ENCODE results near the gene TGFBR3. TPM values are rescaled to one million over a fixed set of nuclear protein-coding genes. Genes with fewer than 3 reads are reported as not detected.
A peak's percentile ranks its signal among the peaks of the same experiment; 100 is the strongest.
"Not testable (repeated sequence)": the region's sequence is repeated elsewhere in the genome, so short reads cannot be mapped to it uniquely, and the experiment has no call there.

TGFBR3 gene
- total RNA-seq, 4 donors from 2014 or later, result 16.3 to 90.0 (median 54.7) TPM

- Histone ChIP-seq H3K27ac (no peak overlapping the region), H3K27me3 (no peaks in the 10 kb centered on the region)
- no peak for DNase-seq
These were observed 23.8 kb downstream of the TGFBR3 start for GRCh38 chr1:91862120-91862519.

DNA sequence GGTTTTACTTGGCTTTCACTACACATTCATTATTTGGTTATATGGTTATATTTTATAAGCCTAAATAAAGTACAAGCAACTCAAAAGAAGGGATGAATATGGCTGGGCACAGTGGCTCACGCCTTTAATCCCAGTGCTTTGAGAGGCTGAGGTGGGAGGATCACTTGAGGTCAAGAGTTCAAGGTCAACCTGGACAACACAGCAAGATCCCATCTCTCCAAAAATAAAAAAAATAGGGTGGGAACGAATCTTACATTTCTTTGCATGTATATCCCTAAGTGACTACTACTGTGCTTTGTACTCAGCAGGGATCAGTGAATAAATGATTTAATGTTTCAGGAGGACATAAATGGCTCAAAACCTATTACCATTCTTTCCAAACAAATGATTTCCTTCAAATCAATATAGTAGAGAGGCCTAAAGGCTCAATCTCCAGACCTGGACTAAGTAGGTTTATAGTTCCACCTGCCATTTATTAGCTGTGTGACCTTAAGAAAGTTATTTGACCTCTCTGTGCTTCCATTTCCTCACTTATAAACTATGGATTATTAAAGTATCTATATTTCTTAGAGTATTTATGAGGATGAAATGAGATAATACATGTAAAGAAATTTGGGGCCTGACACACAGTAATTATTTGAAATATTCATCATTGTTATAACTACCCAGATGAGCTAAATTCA is 28.3 kb downstream of the TGFBR3 start:
- no peak overlapping the region for H3K4me3 ChIP-seq
- no peak for DNase-seq
- H3K27ac ChIP-seq, result no peak overlapping the region
- TF ChIP-seq POLR2A (IDR thresholded peaks at IDR 0.05), result no peak
- TF ChIP-seq, protein P1, sequence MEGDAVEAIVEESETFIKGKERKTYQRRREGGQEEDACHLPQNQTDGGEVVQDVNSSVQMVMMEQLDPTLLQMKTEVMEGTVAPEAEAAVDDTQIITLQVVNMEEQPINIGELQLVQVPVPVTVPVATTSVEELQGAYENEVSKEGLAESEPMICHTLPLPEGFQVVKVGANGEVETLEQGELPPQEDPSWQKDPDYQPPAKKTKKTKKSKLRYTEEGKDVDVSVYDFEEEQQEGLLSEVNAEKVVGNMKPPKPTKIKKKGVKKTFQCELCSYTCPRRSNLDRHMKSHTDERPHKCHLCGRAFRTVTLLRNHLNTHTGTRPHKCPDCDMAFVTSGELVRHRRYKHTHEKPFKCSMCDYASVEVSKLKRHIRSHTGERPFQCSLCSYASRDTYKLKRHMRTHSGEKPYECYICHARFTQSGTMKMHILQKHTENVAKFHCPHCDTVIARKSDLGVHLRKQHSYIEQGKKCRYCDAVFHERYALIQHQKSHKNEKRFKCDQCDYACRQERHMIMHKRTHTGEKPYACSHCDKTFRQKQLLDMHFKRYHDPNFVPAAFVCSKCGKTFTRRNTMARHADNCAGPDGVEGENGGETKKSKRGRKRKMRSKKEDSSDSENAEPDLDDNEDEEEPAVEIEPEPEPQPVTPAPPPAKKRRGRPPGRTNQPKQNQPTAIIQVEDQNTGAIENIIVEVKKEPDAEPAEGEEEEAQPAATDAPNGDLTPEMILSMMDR (IDR thresholded peaks at IDR 0.05), result no peak
- H3K9me3 ChIP-seq, result no peaks in the 10 kb centered on the region
- H3K27me3 ChIP-seq, result no peaks in the 10 kb centered on the region
- H3K4me1 ChIP-seq, result no peaks in the 10 kb centered on the region
- H3K36me3 ChIP-seq, result peaks cover 0 to 5% (median 0%) of the 10 kb centered on the region in 3 donors

More at GRCh38 chr1:91862120-91862519, 23.8 kb downstream of the TGFBR3 start:
- TF ChIP-seq, protein P1 (IDR thresholded peaks at IDR 0.05), result no peak
- TF ChIP-seq POLR2A (IDR thresholded peaks at IDR 0.05), result no peak
- H3K4me1 ChIP-seq, result no peaks in the 10 kb centered on the region
- peaks cover 0 to 5% (median 0%) of the 10 kb centered on the region in 3 donors for H3K36me3 ChIP-seq
- no peaks in the 10 kb centered on the region for H3K9me3 ChIP-seq
- H3K4me3 ChIP-seq, result no peak overlapping the region

- Histone ChIP-seq H3K27me3 (no peaks in the 10 kb centered on the region), H3K9me3 (no peaks in the 10 kb centered on the region), H3K4me1 (peaks cover 0 to under 1% (median 0%) of the 10 kb centered on the region in 4 donors), H3K36me3 (peaks cover 0 to 5% (median 0%) of the 10 kb centered on the region in 3 donors), H3K27ac (no peak overlapping the region), H3K4me3 (no peak overlapping the region)
- no peak for DNase-seq
- TF ChIP-seq, protein P1 (IDR thresholded peaks at IDR 0.05), result no peak
- no peak for TF ChIP-seq POLR2A (IDR thresholded peaks at IDR 0.05)
These were observed 29.0 kb downstream of the TGFBR3 start for GRCh38 chr1:91856996-91857395.

- TF ChIP-seq POLR2A (IDR thresholded peaks at IDR 0.05), result no peak
- TF ChIP-seq, protein P1 (IDR thresholded peaks at IDR 0.05), result no peak
- Histone ChIP-seq H3K9me3 (no peaks in the 10 kb centered on the region), H3K27ac (no peak overlapping the region), H3K4me3 (no peak overlapping the region), H3K4me1 (peaks cover 0 to 13% (median 0%) of the 10 kb centered on the region in 4 donors), H3K27me3 (no peaks in the 10 kb centered on the region), H3K36me3 (peaks cover 0 to 5% (median 0%) of the 10 kb centered on the region in 3 donors)
- no peak for DNase-seq
These were observed 31.0 kb downstream of the TGFBR3 start for GRCh38 chr1:91854852-91855534.

DNA sequence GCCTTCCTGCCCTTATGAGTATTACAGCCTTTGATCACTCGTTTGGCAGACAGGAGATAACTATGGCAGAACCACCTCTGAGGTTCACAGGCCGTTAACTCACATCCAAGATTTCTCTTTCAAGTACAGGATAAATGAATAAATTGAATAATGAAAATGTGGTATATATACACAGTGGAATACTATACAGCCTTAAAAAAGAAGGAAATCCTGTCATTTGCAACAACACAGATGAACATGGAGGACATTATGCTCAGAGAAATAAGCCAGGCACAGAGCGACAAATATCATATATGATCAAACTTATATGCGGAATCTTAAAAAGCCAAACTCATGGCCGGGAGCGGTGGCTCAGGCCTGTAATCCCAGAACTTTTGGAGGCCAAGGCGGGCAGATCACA is 32.6 kb downstream of the TGFBR3 start:
- TF ChIP-seq, protein P1 (IDR thresholded peaks at IDR 0.05), result no peak
- no peak for TF ChIP-seq POLR2A (IDR thresholded peaks at IDR 0.05)
- H3K27ac ChIP-seq, result no peak overlapping the region
- DNase-seq, result no peak
- no peaks in the 10 kb centered on the region for H3K9me3 ChIP-seq
- H3K36me3 ChIP-seq, result no peaks in the 10 kb centered on the region
- H3K27me3 ChIP-seq, result no peaks in the 10 kb centered on the region
- no peak overlapping the region for H3K4me3 ChIP-seq
- H3K4me1 ChIP-seq, result peaks cover 0 to 13% (median 0%) of the 10 kb centered on the region in 4 donors

DNA sequence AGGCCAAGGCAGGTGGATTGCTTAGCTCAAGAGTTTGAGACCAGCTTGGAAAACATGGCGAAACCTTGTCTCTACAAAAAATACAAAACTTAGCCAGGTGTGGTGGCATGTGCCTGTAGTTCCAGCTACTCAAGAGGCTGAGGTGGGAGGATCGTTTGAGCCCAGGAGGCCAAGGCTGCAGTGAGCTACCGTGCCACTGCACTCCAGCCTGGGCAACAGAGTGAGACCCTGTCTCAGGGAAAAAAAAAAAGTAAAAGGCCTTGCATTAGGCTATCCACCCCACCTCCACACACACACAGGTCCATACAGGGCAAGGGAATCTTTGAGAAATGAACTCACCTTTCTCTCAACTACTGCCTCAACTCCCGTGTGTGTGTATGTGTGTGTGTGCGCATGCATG is 33.9 kb downstream of the TGFBR3 start:
- Histone ChIP-seq H3K27ac (peak overlapping the region in 2 of 4 donors; percentile 68 to 72), H3K4me1 (peaks cover 0 to 21% (median 0%) of the 10 kb centered on the region in 4 donors)
- H3K9me3 ChIP-seq, H3K27me3 ChIP-seq, H3K4me3 ChIP-seq, DNase-seq, H3K36me3 ChIP-seq: not testable (repeated sequence)

Data from Peyer's patch (tissue), 4 donors.